Pancreas (tissue), 10 donors: ENCODE data around the gene RPN2. TPM values are rescaled to one million over a fixed set of nuclear protein-coding genes. Genes with fewer than 3 reads are reported as not detected.

Experiments
- ATAC-seq, 4 donors: fragments of 200-7000 bp; cut with Tn5 transposase; one replicate each; pipeline versions ENCODE4 v1.8.0 to v1.9.1; 2020; ENCODE audit warnings: mild to moderate bottlenecking in 4 of 4, moderate library complexity in 4 of 4
- DNase-seq, 6 donors: peaks; one replicate each; pipeline ENCODE4 v3.0.0-alpha.2; 2020
- FAIRE-seq: peaks from 2 replicates; lab custom pipeline; 2012; peaks lifted over from hg19 to GRCh38; lab: Jason Lieb, UNC
- H3K27ac ChIP-seq, 4 donors: fragments of 200-600 bp; sonication (generic); 1 replicate in 3 of 4; 2 replicates in 1 of 4; pipeline versions ENCODE4 v1.5.0 to v1.8.0; 2020
- H3K27me3 ChIP-seq, 4 donors: fragments of 200-600 bp; one replicate each; pipeline ENCODE4 v1.8.0; 2021
- H3K36me3 ChIP-seq, 3 donors: fragments of 200-600 bp; sonication (generic) in 1 of 3; one replicate each; pipeline versions ENCODE4 v1.5.0 to v1.8.0; 2020 to 2021
- H3K4me1 ChIP-seq, 3 donors: fragments of 200-600 bp; one replicate each; pipeline ENCODE4 v1.8.0; 2021
- H3K4me3 ChIP-seq, 4 donors: fragments of 200-600 bp; sonication (generic) in 2 of 4; one replicate each; pipeline versions ENCODE4 v1.5.0 to v1.8.0; 2020 to 2021
- H3K9me3 ChIP-seq, 4 donors: fragments of 200-600 bp; one replicate each; pipeline ENCODE4 v1.8.0; 2021
- CTCF ChIP-seq, 4 donors: fragments of 200-600 bp; sonication (generic) in 3 of 4; IDR thresholded peaks; one replicate each; pipeline versions ENCODE4 v1.5.0 to v1.8.0; 2021; ENCODE audit warnings: antibody characterized with exemption in 4 of 4
- WGBS, 2 donors: extraction: QIAGEN DNeasy Blood & Tissue Kit; methylation state at CpG; one replicate each; pipeline ENCODE4 v1.1.7; 2013; 5-methylcytosine and 5-hydroxymethylcytosine counted together
- intact Hi-C, 3 donors: fragments of 100-400 bp; cut with DNase I; formaldehyde crosslinking; loops; one replicate each; pipeline versions ENCODE4 v1.11.1 to v1.14.2; 2022
- polyA plus RNA-seq, 2 donors: library from polyadenylated mRNA; stranded (reverse); fragments of 200-250 nt; gene quantifications; one replicate each; pipeline ENCODE4 v1.2.3, GENCODE V29; 2013
- total RNA-seq, 6 donors: library from RNA; stranded (reverse); fragmentation: NEBNext Ultra II Directional in 4 of 6; extraction: Animal tissue kit (Norgen Biotek cat#: 25700) in 4 of 6; gene quantifications; one replicate each; pipeline versions ENCODE4 v1.2.1 to v1.2.4, GENCODE V29; 2021 to 2023
- donor health status: healthy with polysubstance abuse.
- donor health status: DM: no; HTN: no; CAD: no; lungs with moderate emphysema.
- donor health status: DM: no; HTN: no; CAD: no.
- donor health status: control.
- donor health status: control.
- donor health status: Bipolar disorder and iron deficiency.
- donor health status: DM: yes; HTN: yes; CAD: no.
- donor health status: DM: no; HTN: no; CAD: no.
- donor health status: DM: no; HTN: no; CAD: no.
- donor health status: DM: yes; HTN: yes; CAD: no.

RPN2 gene
- total and polyA plus RNA-seq, 8 donors, result 43.8 to 117 (median 80.9) TPM

GRCh38 chr20:37190354-37191112 lies 11.4 kb downstream of the RPN2 start:
- peak in 1 of 4 donors; percentile 33 for ATAC-seq
- peaks cover 13 to 28% (median 15%) of the 10 kb centered on the region in 3 donors for H3K4me1 ChIP-seq
- DNase-seq, result no peak
- no peak overlapping the region for H3K4me3 ChIP-seq
- intact Hi-C loops, result loop anchor here in 1 of 3 donors (5.0 kb wide), 1 partner anchor 342 kb away; no protein-coding TSS in a partner anchor
- H3K36me3 ChIP-seq, result peaks cover 0 to 11% (median 0%) of the 10 kb centered on the region in 3 donors
- 47 to 49% methylated on average over 9 of the region's 9 CpGs for WGBS, 2 donors
- TF ChIP-seq CTCF (IDR thresholded peaks at IDR 0.05), result no peak
- H3K9me3 ChIP-seq, result no peaks in the 10 kb centered on the region
- FAIRE-seq, result no peak
- H3K27me3 ChIP-seq, result no peaks in the 10 kb centered on the region
- no peak overlapping the region for H3K27ac ChIP-seq

DNA sequence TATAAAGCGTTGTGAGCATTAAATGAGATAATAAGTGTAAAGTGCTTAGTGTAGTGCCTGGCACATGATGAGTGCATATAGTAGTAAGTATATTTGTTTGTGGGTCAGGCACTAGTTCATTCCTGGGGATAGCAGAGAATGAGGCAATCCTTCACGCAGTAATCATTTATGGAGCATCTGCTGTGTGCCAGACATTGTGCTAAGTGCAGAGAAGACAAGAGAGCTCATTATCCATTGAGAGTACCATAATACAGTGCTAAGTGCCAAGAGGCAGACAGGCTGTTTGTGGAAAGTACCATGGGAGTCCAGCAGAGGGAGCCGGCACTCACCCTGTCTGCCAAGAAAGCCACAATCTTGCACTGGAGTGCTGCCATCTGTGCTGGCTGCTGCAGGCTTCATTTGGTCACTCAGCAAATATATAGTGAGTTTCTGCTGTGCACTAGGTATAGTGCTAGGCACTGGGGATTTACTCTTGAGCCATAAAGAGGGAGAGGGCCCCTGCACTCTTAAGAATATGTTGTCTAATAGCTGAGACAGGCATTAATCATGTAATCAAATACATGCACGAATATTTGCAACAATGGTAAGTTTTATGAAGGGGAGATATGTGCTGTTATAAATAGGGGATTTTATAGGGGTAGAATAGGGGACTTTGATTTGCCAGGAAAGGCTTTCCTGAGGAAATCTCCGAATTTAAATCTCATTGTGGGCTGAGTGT lies 13.2 kb downstream of the RPN2 start:
- H3K27ac ChIP-seq, result no peak overlapping the region
- no peaks in the 10 kb centered on the region for H3K9me3 ChIP-seq
- H3K4me3 ChIP-seq, result no peak overlapping the region
- 15 to 17% methylated on average over 5 of the region's 5 CpGs for WGBS, 2 donors
- no peaks in the 10 kb centered on the region for H3K36me3 ChIP-seq
- ATAC-seq, result peak; percentile 88 to 96 (median 94)
- intact Hi-C loops, result loop anchor here in 1 of 3 donors (5.0 kb wide), 1 partner anchor 340 kb away; no protein-coding TSS in a partner anchor
- FAIRE-seq, result no peak
- no peaks in the 10 kb centered on the region for H3K27me3 ChIP-seq
- peak; percentile 85 to 95 (median 88) for TF ChIP-seq CTCF (IDR thresholded peaks at IDR 0.05)
- peaks cover 13 to 22% (median 15%) of the 10 kb centered on the region in 3 donors for H3K4me1 ChIP-seq
- peak; percentile 85 to 95 (median 90) for DNase-seq

- intact Hi-C loops, result loop anchor here in 1 of 3 donors (5.0 kb wide), 1 partner anchor 339 kb away; no protein-coding TSS in a partner anchor
- WGBS, 2 donors, result 77 to 80% methylated on average over 3 of the region's 3 CpGs
- ATAC-seq (no peak), DNase-seq (no peak), FAIRE-seq (no peak)
- Histone ChIP-seq H3K4me1 (peaks cover 13 to 22% (median 15%) of the 10 kb centered on the region in 3 donors), H3K27ac (no peak overlapping the region), H3K27me3 (no peaks in the 10 kb centered on the region), H3K9me3 (no peaks in the 10 kb centered on the region), H3K4me3 (no peak overlapping the region), H3K36me3 (peaks cover 0 to 2% (median 0%) of the 10 kb centered on the region in 3 donors)
- no peak for TF ChIP-seq CTCF (IDR thresholded peaks at IDR 0.05)
Measured at GRCh38 chr20:37193226-37193625, 14.1 kb downstream of the RPN2 start.

DNA sequence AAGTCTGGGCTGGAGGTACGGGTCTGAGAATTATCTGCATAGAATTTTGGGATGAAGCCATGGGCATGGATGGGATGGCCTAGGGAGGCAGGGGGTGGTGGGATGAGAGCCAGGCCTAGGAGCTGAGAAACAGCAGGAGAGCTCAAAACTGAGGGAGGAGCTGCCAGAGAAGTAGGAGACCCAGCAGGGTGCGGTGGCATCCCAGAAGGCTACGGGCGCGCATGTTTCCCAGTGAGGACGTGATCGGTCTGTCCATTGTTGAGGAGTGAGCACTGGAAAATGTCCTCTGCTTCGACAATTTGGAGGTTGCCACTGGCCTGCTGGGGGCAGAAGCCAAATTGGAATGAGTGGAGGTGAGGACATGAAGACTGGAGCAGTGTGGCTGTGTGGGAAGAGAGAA lies 14.7 kb downstream of the RPN2 start:
- Histone ChIP-seq H3K27ac (no peak overlapping the region), H3K9me3 (no peaks in the 10 kb centered on the region), H3K27me3 (no peaks in the 10 kb centered on the region), H3K4me1 (peaks cover 13 to 19% (median 15%) of the 10 kb centered on the region in 3 donors), H3K36me3 (peaks cover 0 to 7% (median 0%) of the 10 kb centered on the region in 3 donors), H3K4me3 (no peak overlapping the region)
- FAIRE-seq, result no peak
- TF ChIP-seq CTCF (IDR thresholded peaks at IDR 0.05), result no peak
- no peak for ATAC-seq
- DNase-seq, result no peak
- WGBS, 2 donors, result 90 to 92% methylated on average over 8 of the region's 8 CpGs
- intact Hi-C loops, result loop anchor here in 1 of 3 donors (5.0 kb wide), 1 partner anchor 338 kb away; no protein-coding TSS in a partner anchor
